Gastrocnemius medialis (tissue), 4 donors: Measurements from ENCODE around the gene FAM107B. TPM values are rescaled to one million over a fixed set of nuclear protein-coding genes. Genes with fewer than 3 reads are reported as not detected.

Experiments
- ATAC-seq, 2 donors: fragments of 150-250 bp; one replicate each; pipeline ENCODE4 v1.9.1; 2016
- DNase-seq, 2 donors: peaks; one replicate each; pipeline ENCODE4 v3.0.0-alpha.2; 2019
- H3K27ac ChIP-seq, 4 donors: fragments of 200-600 bp; sonication (generic); 1 replicate in 1 of 4; 2 replicates in 3 of 4; pipeline ENCODE4 v1.5.1; 2016 to 2018; ENCODE audit warnings: mild to moderate bottlenecking in 2 of 4, moderate library complexity in 1 of 4
- H3K27me3 ChIP-seq, 3 donors: fragments of 200-600 bp; sonication (generic) in 2 of 3; 1 replicate in 1 of 3; 2 replicates in 2 of 3; pipeline versions ENCODE4 v1.5.1 to v1.6.0; 2016 to 2019; ENCODE audit warnings: mild to moderate bottlenecking in 1 of 3, moderate library complexity in 1 of 3
- H3K36me3 ChIP-seq, 2 donors: fragments of 200-600 bp; sonication (generic) in 1 of 2; one replicate each; pipeline ENCODE4 v1.5.1; 2017 to 2018
- H3K4me1 ChIP-seq, 2 donors: fragments of 200-600 bp; sonication (generic) in 1 of 2; one replicate each; pipeline ENCODE4 v1.5.1; 2016 to 2017; ENCODE audit warnings: mild to moderate bottlenecking in 2 of 2
- H3K4me3 ChIP-seq, 4 donors: fragments of 200-600 bp; sonication (generic) in 3 of 4; 1 replicate in 1 of 4; 2 replicates in 3 of 4; pipeline ENCODE4 v1.5.1; 2016 to 2019; ENCODE audit warnings: mild to moderate bottlenecking in 2 of 4
- H3K9me3 ChIP-seq, 3 donors: fragments of 200-600 bp; sonication (generic) in 2 of 3; 1 replicate in 1 of 3; 2 replicates in 2 of 3; pipeline ENCODE4 v1.5.1; 2016 to 2019
- CTCF ChIP-seq, 5 experiments: fragments of 450-650 bp in 3 of 5; fragments of 200-600 bp in 2 of 5; sonication (generic) in 2 of 5; IDR thresholded peaks in 4 of 5; conservative IDR thresholded peaks in 1 of 5; 1 replicate in 4 of 5; 2 replicates in 1 of 5; pipeline ENCODE4 v1.5.1; 2016 to 2019; ENCODE audit warnings: antibody characterized with exemption in 5 of 5, mild to moderate bottlenecking in 3 of 5, moderate library complexity in 3 of 5
- POLR2A ChIP-seq, 2 donors: fragments of 450-650 bp; IDR thresholded peaks; one replicate each; pipeline ENCODE4 v1.6.1; 2017; ENCODE audit warnings: antibody characterized with exemption in 2 of 2, mild to moderate bottlenecking in 2 of 2, moderate library complexity in 2 of 2
- in situ Hi-C, 4 donors: fragments of 200-750 bp; cut with MboI; loops; one replicate each; pipeline versions ENCODE4 v1.15.0 to v1.8.0; 2017; ENCODE audit warnings: low sequenced_read_pairs in 4 of 4
- intact Hi-C: fragments of 100-400 bp; cut with DNase I; formaldehyde crosslinking; loops from one replicate; pipeline ENCODE4 v1.15.1; 2023; ENCODE audit warnings: low total_unique reads
- total RNA-seq, 4 donors: library from RNA; depleted of rRNA; stranded (reverse); fragments of >200 nt; gene quantifications; one replicate each; pipeline versions ENCODE4 v1.1.0 to v1.2.3, GENCODE V29; 2016

The FAM107B gene
- total RNA-seq, 4 donors from 2014 or later = 1.5 to 3.7 (median 2.6) TPM

DNA sequence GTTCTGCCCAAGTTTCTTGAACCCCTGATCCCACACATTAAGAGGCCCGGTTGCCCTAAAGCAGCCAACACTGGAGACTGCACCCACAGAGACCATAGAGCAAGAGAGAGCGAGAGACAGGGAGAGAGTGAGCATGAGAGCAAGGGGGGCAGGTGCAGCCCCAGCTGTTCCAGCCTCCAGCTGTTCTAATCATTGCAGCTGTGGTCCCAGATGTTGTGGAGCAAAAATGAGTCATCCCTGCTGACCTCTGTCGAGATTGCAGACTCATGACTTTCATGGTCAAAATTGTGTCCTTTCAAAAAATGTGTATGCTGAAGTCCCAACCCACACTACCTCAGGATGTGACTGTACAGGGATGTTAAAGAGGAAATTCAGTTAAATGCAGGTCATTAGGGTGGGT is 300.0 kb downstream of the FAM107B start:
- DNase-seq (no peak), ATAC-seq (no peak)
- no peaks in the 10 kb centered on the region for H3K4me1 ChIP-seq
- in situ Hi-C loops (loop anchor here in 2 of 4 donors (10.0 to 25.0 kb wide), 2 partner anchors 270 to 287 kb away; no protein-coding TSS in a partner anchor), intact Hi-C loops (no loop called here)
- no peaks in the 10 kb centered on the region for H3K36me3 ChIP-seq
- TF ChIP-seq CTCF (IDR thresholded peaks at IDR 0.05 in 4 of 5, conservative IDR thresholded peaks at IDR 0.05 in 1 of 5) (no peak), POLR2A (IDR thresholded peaks at IDR 0.05) (no peak)
- H3K27me3 ChIP-seq = no peaks in the 10 kb centered on the region
- H3K9me3 ChIP-seq = no peaks in the 10 kb centered on the region
- no peak overlapping the region for H3K27ac ChIP-seq
- H3K4me3 ChIP-seq = no peak overlapping the region

GRCh38 chr10:14470920-14471319 is 303.8 kb downstream of the FAM107B start:
- TF ChIP-seq POLR2A (IDR thresholded peaks at IDR 0.05) = no peak
- TF ChIP-seq CTCF (IDR thresholded peaks at IDR 0.05 in 4 of 5, conservative IDR thresholded peaks at IDR 0.05 in 1 of 5) = no peak
- H3K4me3 ChIP-seq = no peak overlapping the region
- no peaks in the 10 kb centered on the region for H3K4me1 ChIP-seq
- in situ Hi-C loops = loop anchor here in 1 of 4 donors (10.0 kb wide), 1 partner anchor 266 kb away; no protein-coding TSS in a partner anchor
- no peaks in the 10 kb centered on the region for H3K36me3 ChIP-seq
- no peak for ATAC-seq
- no peak for DNase-seq
- no peak overlapping the region for H3K27ac ChIP-seq
- no peaks in the 10 kb centered on the region for H3K9me3 ChIP-seq
- no peaks in the 10 kb centered on the region for H3K27me3 ChIP-seq
- intact Hi-C loops = no loop called here

DNA sequence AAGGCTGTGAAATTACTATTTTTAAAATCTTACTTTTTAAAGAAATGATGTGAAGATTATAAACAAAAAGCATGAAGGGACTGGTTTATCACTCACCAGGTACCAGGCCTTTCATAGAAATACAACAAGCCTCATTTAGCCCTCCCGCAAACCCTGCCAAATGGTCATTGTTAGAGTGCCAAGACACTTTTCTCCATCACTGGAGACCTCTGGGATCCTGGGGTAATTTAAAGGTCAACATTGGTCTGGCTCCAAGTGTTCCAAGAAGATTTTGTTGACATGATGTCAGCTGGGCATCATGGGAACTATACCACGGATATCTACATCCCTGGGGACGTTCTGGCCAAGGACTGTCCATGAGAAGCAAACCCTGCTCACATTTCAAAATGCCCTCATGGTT is 306.0 kb downstream of the FAM107B start:
- Histone ChIP-seq H3K4me1 (no peaks in the 10 kb centered on the region), H3K9me3 (no peaks in the 10 kb centered on the region), H3K27me3 (no peaks in the 10 kb centered on the region), H3K27ac (no peak overlapping the region), H3K4me3 (no peak overlapping the region), H3K36me3 (no peaks in the 10 kb centered on the region)
- ATAC-seq = no peak
- DNase-seq = no peak
- in situ Hi-C loops = no loop called here
- TF ChIP-seq POLR2A (IDR thresholded peaks at IDR 0.05) (no peak), CTCF (IDR thresholded peaks at IDR 0.05 in 4 of 5, conservative IDR thresholded peaks at IDR 0.05 in 1 of 5) (no peak)
- intact Hi-C loops = no loop called here

Other genes starting within 250 kb of the FAM107B start
- gene CDNF, start 63.1 kb upstream of the FAM107B start, total RNA-seq = 10 to 100 TPM in 2 of 4 donors, 1 to 10 TPM in 2; 8.6 to 18.3 (median 10.9) TPM
- gene HSPA14, start 63.4 kb upstream of the FAM107B start, total RNA-seq = 10 to 100 TPM; 17.7 to 25.5 (median 22.1) TPM
- gene MSANTD7, start 63.4 kb upstream of the FAM107B start, total RNA-seq = 1 to 10 TPM; 4.7 to 8.5 (median 5.8) TPM
- 1 to 10 TPM in 3 of 4 donors, under 1 TPM in 1; 0.71 to 7.4 (median 5.0) TPM for gene SUV39H2, start 104.0 kb upstream of the FAM107B start, total RNA-seq
- 1 to 10 TPM; 3.0 to 3.6 (median 3.3) TPM for gene DCLRE1C, start 179.2 kb upstream of the FAM107B start, total RNA-seq
- gene MEIG1, start 184.5 kb upstream of the FAM107B start, total RNA-seq = not detected